Breast epithelium (tissue), 3 donors: ENCODE measurements around the gene KCNH1.

Experiments
- POLR2A ChIP-seq: fragments of 450-650 bp; IDR thresholded peaks from one replicate; pipeline ENCODE4 v1.6.1; 2016; ENCODE audit warnings: antibody characterized with exemption, mild to moderate bottlenecking, moderate library complexity
- TF ChIP-seq, protein P1 (sequence below), 3 donors: fragments of 450-650 bp; IDR thresholded peaks; one replicate each; pipeline ENCODE4 v1.5.1; 2016 to 2017; ENCODE audit warnings: antibody characterized with exemption in 3 of 3, mild to moderate bottlenecking in 3 of 3, moderate library complexity in 3 of 3

DNA sequence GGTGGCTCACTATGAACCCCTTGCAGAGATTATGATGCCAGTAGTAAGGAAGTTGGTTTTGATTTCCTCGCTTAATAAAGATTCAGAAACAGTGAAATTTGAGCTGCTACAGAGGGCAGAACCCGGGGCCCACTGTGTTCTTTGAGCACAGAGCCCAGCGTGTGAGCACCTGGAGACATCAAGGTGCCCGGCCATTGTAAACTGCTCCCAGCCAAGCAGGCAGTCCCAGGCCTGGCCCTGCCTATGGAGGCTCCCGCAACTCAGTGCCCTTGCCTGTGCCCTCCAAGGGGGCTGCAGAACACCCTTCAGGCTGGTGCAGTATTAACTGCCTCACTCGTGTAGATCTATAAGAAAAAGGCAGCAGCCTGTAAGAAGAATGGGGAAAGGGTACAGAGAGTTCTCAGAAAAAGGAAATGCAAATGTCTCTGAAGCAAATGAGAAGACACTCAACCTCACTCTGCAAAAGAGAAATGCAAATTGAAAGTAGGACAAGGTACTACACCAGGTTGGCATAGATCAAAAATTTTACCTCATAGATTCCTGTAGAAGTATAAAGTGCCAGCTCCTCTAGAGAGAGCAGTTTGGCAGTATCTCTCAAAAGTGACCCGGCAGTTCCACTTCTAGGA lies 481.5 kb downstream of the KCNH1 start:
- TF ChIP-seq, protein P1, sequence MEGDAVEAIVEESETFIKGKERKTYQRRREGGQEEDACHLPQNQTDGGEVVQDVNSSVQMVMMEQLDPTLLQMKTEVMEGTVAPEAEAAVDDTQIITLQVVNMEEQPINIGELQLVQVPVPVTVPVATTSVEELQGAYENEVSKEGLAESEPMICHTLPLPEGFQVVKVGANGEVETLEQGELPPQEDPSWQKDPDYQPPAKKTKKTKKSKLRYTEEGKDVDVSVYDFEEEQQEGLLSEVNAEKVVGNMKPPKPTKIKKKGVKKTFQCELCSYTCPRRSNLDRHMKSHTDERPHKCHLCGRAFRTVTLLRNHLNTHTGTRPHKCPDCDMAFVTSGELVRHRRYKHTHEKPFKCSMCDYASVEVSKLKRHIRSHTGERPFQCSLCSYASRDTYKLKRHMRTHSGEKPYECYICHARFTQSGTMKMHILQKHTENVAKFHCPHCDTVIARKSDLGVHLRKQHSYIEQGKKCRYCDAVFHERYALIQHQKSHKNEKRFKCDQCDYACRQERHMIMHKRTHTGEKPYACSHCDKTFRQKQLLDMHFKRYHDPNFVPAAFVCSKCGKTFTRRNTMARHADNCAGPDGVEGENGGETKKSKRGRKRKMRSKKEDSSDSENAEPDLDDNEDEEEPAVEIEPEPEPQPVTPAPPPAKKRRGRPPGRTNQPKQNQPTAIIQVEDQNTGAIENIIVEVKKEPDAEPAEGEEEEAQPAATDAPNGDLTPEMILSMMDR (IDR thresholded peaks at IDR 0.05): no peak
- no peak for TF ChIP-seq POLR2A
